GM12865 (cell line): ENCODE data around the gene HYDIN.
"Not testable (repeated sequence)": the region's sequence is repeated elsewhere in the genome, so short reads cannot be mapped to it uniquely, and the experiment has no call there.

ENCODE experiments used
- DNase-seq: peaks from one replicate; pipeline ENCODE4 v3.0.0; 2010; ENCODE audit warnings: low read depth
- H3K4me3 ChIP-seq: 2 replicates; pipeline ENCODE4 v1.5.1; 2011; ENCODE audit warnings: mild to moderate bottlenecking, low read depth, low read length, control low read depth

HYDIN gene

DNA sequence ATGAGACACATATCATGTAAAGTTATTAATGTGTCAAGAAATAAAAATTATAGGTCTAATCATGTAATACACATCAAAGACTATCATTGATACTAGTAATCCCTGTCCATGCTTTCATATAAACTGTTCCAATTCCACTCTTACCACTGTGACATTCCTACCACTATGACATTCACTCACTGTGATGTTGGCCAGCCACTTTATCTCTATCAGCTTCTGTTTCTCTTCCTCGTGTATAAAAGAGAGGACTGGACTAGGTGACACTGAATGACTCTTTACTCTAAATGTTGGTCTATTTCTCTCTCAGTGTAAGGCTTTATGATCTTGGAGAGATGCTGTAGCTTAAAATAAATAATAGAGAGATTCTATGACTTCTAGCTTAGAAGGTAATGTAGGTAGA, 150.3 kb downstream of the HYDIN start:
- H3K4me3 ChIP-seq, DNase-seq: not testable (repeated sequence)

DNA sequence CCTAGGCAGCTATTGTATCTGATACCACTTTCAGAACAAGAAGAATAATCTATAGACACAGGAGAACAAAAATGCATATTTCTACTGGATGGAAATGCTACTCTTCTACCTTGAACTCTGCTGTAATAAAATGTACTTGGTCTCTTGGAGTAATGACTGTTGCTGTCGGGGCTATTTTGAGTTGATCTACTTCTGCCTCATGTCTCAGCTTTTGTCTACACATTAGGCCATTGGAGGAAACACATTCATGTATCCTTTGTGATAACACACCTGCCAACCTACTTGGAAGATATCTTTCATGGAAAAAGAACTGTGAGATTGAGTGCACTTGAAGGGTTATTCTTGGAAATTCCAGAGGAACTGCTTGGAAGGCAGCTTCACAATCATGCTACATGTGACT, 159.9 kb downstream of the HYDIN start:
- not testable (repeated sequence) for DNase-seq, H3K4me3 ChIP-seq

DNA sequence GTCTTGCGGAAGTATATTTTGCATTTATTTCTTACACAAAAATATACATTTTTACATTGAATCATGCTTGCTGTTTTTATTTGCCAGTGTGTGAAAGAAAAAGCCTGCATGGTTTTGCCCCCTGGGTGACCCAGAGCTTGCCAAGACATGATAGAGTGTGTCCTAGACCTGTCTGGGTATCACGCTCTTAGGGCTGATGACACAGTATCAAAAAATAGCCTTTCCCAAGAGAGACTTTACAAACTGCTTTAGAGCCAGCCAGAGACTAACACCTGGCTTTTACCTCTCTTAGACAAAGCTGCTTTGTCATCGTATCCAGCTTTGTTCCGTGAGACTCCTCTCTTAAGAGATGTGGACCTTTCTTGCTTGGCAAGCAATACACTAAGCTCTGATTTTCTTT, 160.7 kb downstream of the HYDIN start:
- H3K4me3 ChIP-seq, DNase-seq: not testable (repeated sequence)

DNA sequence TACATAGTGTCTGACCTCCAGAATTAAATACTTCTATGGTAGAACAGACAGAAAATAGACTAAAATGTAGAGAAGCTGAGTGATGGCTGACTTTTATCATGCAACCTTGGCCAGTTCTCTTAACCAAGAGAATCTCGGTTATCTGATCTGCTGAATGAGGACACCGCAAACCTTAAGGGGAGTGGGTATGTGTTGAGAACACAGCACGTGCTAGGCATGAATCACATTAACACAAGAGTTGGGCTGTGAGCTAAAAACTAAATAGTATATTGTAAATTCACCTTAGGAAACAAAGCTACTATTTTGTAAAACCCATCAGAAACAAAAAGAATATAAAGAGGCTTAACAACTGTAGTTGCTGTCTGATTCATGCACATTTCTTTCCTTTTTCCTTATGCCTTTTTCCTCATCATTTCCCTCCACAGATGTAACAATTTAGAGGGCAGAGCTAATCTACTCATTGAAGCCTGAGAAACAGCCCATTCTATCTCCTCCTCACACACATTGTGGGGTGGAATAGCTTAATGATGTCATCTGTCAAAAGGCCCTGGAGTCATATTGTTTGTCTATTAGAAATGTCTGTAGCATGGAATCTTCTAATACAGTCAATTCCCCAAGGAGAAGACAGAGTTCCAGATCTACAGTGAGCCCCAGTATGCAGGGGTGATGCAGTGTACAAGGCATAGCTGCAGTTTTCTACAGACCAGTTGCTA, 176.5 kb downstream of the HYDIN start:
- DNase-seq, H3K4me3 ChIP-seq: not testable (repeated sequence)

DNA sequence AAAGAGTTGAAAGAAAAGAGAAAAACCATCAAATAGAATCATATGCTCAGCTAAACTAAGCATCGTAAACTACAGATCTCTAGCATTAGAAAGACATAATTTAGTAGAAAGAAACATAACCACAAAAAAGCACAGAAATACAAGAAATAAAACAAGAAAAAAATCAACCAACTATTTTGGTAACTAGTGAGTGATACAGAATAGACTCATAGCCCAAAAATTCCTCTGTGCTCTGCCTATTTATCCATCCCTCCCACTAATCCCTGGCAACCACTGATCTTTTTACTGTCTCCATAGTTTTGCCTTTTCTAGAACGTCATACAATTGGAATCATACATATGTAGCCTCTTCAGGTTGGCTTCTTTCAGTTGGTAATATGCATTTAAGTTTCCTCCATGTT, 180.2 kb downstream of the HYDIN start:
- H3K4me3 ChIP-seq, DNase-seq: not testable (repeated sequence)

DNA sequence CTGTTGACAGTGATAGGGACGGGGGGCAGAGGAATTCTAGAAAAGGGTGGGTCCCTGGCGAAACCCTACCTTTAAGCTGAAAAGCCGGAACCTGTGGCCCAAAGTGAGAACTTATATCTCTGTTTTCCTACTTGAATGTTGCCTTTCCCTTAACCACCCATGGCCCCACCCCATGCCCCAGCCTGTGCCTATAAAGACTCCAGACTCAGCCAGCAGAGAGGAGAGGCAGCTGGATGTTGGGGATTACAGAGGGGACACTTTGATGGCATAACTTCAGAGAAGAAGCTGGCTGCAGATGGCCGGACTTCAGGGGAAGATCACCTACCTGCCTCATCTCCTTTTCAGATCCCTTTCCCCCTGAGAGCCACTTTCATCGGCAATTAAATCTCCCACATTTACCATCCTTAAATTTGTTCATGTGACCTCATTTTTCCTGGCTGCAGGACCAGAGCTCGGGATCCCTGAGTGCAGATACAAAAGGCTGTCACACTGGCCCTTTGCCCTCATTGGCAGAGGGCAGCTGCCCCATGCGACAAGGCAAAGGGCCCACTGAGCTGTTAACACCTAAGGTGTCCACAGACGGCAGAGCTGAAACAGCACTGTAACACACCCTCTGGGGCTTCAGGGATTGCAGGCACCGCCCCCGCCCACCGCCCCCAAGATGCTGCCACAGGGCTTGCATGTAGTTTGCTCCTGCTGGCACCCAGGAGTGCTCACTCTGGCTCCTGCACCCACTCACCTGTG, 191.0 kb downstream of the HYDIN start:
- not testable (repeated sequence) for H3K4me3 ChIP-seq, DNase-seq

DNA sequence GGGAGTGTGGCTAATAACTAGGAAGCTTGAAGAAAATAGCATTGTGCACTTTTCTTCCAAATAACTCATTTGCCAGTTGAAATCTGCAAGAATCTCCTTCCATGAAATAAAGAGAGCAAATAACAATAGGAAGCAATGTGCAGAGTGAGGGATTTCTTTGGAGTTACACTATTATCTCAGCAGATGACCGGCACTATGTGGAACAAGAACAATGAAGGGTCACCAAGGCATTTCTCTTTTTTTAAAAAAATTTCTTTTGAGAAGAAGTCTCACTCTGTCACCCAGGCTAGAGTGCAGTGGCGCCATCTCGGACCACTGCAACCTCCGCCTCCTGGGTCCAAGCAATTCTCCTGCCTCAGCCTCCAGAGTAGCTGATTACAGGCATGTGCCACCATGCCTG, 192.1 kb downstream of the HYDIN start:
- DNase-seq, H3K4me3 ChIP-seq: not testable (repeated sequence)

DNA sequence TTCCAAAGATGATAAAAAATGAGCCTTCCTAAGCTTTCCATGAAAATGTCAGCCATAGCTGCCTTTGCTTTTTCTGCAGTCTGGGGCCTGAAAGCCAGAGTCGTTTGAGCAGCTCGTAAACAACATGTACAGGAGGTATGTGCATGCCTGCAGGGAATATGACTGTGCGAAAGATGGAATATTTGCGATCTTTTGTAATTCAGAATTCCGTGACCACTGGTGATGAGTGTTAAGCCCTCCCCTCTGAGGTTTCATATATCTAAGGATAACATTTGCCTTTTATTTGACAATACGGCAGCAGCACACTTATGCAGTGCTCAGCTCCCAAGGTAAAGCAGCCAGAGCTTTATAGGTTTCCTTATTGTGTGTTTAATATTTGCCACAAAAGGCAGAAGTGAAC, 192.5 kb downstream of the HYDIN start:
- not testable (repeated sequence) for DNase-seq

DNA sequence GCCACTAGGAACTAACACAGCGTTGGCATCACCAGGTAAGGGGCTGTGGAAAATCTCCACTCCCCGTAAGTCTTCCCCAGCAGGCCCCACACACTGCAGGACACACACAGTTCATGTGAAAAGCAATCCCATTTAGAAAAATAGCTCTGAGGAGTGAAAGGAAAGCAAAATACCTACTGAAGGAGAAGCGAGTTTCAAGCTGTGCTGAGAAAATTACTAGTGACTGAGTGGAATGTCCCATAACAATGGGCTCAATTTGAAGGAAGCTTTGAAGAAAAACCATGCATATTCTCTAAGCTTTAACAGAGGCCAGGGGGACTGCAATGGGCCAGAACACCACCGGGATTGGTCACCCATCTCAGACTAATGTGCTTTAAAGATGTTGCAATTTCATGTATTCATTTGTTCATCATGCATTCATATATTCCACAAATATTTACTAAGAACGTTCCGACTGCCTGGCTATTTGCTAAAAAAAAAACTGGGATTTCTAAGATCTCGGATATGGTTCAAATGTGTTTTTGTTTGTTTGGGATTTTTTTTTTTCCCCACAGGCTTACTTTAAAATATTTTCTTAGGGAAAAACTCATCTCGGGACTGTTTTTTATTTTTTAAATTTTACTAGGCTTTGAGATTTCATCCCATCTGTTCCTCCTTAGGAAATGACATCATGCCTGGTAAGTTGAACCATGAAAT, 202.3 kb downstream of the HYDIN start:
- DNase-seq, H3K4me3 ChIP-seq: not testable (repeated sequence)

More for the DNA sequence above, 192.5 kb downstream of the HYDIN start:
- not testable (repeated sequence) for H3K4me3 ChIP-seq

DNA sequence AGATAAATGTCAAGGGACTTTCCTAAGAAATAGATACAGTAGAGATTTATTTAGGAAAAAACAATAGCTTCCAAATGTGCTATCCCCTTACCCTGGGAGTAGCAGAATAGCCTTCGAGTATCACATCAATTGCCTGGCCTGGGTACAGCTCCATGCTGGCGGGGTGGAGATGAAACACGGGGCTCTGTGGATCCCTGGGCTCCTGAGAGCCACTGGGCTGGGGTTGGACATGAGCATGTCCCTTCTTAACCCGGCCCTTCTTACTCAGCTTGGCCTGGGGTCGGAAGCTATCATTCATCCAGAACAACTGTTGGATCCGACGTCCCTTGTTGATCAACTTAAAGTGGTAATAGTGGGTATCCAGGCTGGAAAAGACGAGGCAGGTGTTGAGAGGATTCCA, 203.0 kb downstream of the HYDIN start:
- H3K4me3 ChIP-seq, DNase-seq: not testable (repeated sequence)

DNA sequence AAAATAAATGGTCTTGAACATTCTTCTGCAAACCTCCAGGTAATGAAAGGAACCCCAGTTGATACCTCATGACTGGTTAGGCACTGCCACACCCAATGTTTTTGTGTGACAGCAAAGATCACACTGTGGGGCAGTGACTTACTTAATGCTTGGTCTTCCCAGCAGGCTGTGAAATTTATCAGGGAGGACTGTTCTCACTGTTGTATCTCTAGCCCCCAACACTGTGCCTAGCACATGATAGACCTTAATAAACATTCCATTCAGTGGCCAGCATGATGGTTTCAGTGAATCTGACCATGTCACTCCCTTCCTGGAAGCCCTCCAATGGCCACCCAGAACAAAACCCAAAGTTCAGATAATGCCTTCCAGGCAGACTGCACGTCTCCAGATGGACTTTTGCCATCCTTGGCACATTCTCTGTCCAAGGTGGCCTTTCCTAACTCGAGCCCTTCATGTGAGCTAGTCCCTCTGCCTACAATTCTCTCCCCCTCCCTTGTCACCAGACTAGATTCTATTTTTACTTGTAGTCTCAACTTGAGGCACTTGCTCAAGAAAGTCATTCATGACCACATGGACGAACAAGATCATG, 206.6 kb downstream of the HYDIN start:
- not testable (repeated sequence) for H3K4me3 ChIP-seq, DNase-seq

DNA sequence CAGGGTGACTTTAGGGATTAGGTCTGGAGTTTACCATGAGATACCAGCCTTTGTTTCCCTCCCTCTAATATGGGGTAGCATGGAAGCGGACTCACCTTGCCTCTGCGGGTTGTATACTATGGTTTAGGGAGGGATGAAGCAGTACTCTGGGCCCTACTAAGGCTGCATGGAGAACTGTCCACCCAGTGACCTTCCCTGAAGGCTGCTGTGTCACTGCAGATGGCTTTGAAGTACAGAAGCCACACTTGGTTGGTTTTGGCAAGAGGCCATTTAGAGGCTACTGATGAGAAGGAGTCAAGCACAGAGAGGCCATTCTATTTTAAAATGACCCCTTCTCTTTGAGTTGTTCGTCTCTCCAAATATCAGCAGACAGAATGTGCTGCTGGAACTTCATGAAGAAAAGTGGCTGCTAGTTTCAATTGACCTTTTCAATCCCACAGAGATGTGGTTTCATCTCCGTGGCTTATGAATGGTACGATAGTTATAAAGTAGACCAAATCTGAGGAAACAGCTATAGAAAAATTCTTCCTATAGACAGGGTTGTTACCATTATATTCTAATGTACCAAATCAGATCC, 208.5 kb downstream of the HYDIN start:
- DNase-seq = not testable (repeated sequence)

DNA sequence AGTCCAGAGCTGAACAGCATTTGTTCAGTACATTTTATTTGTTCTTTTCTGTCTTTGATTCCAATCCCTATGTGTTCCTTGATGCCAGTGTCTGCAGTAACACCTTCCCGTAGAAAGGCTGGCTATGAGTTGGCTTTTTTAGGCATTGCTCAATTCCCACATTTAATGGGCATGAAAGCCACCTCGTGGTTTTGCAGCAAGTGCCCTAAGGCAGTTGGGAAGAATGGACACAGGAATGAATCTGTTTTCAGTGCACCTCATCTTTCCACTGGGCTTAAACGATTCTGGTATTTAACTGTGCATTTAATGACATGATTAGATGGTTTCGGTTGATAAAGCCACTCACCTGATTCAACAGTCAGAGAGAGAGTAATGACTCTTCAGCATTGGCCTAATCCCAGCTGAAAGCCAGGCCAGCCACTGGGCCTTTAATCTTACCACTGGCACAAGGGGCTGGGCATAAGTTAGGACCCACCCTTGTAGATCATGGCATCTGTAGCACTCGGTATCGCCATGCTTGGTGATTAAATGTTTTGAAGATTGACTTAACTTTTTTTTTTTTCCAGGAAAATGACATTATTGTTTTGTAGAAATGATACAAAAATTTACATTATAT, 211.3 kb downstream of the HYDIN start:
- not testable (repeated sequence) for H3K4me3 ChIP-seq, DNase-seq

More for the DNA sequence above, 208.5 kb downstream of the HYDIN start:
- not testable (repeated sequence) for H3K4me3 ChIP-seq

DNA sequence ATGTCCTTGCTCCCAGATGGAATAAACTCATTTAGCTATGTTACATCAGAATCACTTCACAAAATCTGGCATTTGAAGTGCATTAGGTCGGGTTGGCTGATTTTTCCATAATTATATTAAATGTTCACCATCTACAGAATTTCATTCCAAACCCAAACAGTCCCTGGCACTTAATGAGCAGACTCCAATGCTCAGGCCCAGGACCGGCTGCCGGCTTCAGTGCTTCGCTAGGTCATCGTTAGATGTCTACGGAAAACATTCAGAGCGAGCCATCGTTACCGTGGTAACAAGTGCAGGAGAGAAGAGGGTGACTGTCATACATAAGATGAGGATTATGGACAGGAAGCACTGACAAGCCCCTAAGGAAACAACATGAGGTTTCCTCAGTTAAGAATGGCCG, 215.1 kb downstream of the HYDIN start:
- not testable (repeated sequence) for DNase-seq, H3K4me3 ChIP-seq

DNA sequence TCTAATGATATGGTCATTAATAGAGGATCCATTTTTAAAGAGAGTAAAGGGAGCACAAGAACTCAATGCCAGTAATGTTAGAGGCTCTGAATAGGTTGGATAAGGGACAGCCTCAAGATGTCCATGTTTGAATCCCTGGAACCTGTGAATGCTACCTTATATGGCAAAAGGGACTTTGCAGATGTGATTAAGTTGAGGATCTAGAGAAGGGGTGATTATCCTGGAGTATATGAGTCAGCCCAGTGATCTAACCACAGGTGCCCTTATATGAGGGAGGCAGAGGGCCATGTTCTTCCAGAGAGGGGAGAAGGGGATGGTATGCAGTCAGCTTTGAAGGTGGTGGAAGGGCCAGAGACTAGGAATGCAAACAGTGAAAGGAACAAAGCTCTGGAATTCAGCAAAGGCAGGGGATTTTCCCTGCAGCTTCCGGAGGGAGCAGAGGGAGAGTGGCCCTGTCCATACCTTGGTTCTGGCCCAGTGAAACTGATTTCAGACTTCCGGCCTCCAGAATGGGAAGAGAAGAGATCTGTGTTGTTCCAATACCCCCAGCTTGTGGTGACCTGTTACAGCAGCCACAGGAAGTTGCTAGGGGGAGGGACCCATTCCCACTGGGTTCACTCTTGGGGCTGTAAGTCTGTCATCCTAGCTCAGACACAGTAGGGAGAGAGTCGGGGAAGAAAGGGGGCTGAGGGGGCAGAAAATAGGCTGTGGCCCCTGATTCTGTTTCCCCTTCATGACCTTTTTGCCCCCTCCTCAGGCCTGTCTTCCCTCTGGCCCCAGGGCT, 220.9 kb downstream of the HYDIN start:
- H3K4me3 ChIP-seq, DNase-seq: not testable (repeated sequence)

DNA sequence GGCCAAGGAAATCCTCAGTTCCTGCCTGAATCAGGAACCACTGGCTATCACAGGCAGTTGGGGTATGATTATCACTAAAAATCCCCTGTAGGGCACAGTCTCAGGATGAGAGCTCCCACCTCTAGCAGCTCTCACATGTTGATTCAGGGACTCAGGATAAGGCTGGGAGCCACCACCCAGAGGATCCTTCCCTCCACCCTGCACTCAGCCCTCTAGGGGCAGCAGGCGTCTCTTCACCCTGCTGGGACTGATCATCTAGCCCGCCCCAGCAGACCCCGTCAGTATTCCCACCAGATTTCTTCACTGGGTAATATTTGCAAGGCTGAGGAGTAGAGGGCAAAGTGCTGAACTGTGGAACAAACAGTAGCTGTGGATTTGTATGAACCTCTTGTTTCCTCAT, 224.0 kb downstream of the HYDIN start:
- not testable (repeated sequence) for DNase-seq, H3K4me3 ChIP-seq
